ENCODE data around the gene PHACTR1. TPM values are rescaled to one million over a fixed set of nuclear protein-coding genes. Genes with fewer than 3 reads are reported as not detected.

Gene PHACTR1
- total and polyA plus RNA-seq, 12 donors = 0.77 to 16.0 (median 3.5) TPM

- Histone ChIP-seq H3K9me3 (replicated peaks in 1 of 3) (no peaks in the 10 kb centered on the region), H3K36me3 (replicated peaks in 1 of 2) (no peaks in the 10 kb centered on the region), H3K27me3 (no peaks in the 10 kb centered on the region), H3K27ac (no peak overlapping the region), H3K4me1 (replicated peaks in 1 of 2) (no peaks in the 10 kb centered on the region), H3K4me3 (no peak overlapping the region)
- no peak for DNase-seq
- TF ChIP-seq CTCF (IDR thresholded peaks at IDR 0.05) = no peak
- TF ChIP-seq POLR2A (IDR thresholded peaks at IDR 0.05) = no peak
- intact Hi-C loops (cut with DNase I) = no loop called here
- WGBS, 4 donors = 70 to 88% (median 83%) methylated on average over 3 of the region's 3 CpGs
Measured at GRCh38 chr6:13278164-13278563, 561.6 kb downstream of the PHACTR1 start.

- Histone ChIP-seq H3K4me1 (replicated peaks in 1 of 2) (no peaks in the 10 kb centered on the region), H3K9me3 (replicated peaks in 1 of 3) (no peaks in the 10 kb centered on the region), H3K27ac (no peak overlapping the region), H3K27me3 (no peaks in the 10 kb centered on the region), H3K36me3 (replicated peaks in 1 of 2) (no peaks in the 10 kb centered on the region), H3K4me3 (no peak overlapping the region)
- WGBS, 4 donors = 55 to 74% (median 66%) methylated on average over 4 of the region's 4 CpGs
- intact Hi-C loops (cut with DNase I) = no loop called here
- TF ChIP-seq CTCF (IDR thresholded peaks at IDR 0.05) (no peak), POLR2A (IDR thresholded peaks at IDR 0.05) (no peak)
- no peak for DNase-seq
Measured at GRCh38 chr6:13278991-13279390, 562.4 kb downstream of the PHACTR1 start.

GRCh38 chr6:13280254-13280653 lies 563.7 kb downstream of the PHACTR1 start:
- H3K4me3 ChIP-seq = no peak overlapping the region
- H3K4me1 ChIP-seq (replicated peaks in 1 of 2) = no peaks in the 10 kb centered on the region
- DNase-seq = no peak
- no peaks in the 10 kb centered on the region for H3K27me3 ChIP-seq
- 72 to 86% (median 77%) methylated on average over 4 of the region's 4 CpGs for WGBS, 4 donors
- intact Hi-C loops (cut with DNase I) = no loop called here
- no peaks in the 10 kb centered on the region for H3K9me3 ChIP-seq (replicated peaks in 1 of 3)
- no peaks in the 10 kb centered on the region for H3K36me3 ChIP-seq (replicated peaks in 1 of 2)
- no peak overlapping the region for H3K27ac ChIP-seq
- TF ChIP-seq POLR2A (IDR thresholded peaks at IDR 0.05) (no peak), CTCF (IDR thresholded peaks at IDR 0.05) (no peak)

- Histone ChIP-seq H3K27me3 (no peaks in the 10 kb centered on the region), H3K4me3 (no peak overlapping the region), H3K9me3 (replicated peaks in 1 of 3) (no peaks in the 10 kb centered on the region), H3K27ac (no peak overlapping the region), H3K36me3 (replicated peaks in 1 of 2) (no peaks in the 10 kb centered on the region), H3K4me1 (replicated peaks in 1 of 2) (no peaks in the 10 kb centered on the region)
- intact Hi-C loops (cut with DNase I) = no loop called here
- no peak for DNase-seq
- TF ChIP-seq POLR2A (IDR thresholded peaks at IDR 0.05) (no peak), CTCF (IDR thresholded peaks at IDR 0.05) (no peak)
- 92 to 97% (median 92%) methylated on average over 7 to 9 of the region's 9 CpGs for WGBS, 4 donors
Measured at GRCh38 chr6:13281686-13282085, 565.1 kb downstream of the PHACTR1 start.
